Measurements from ENCODE around the gene HMGA1.

GRCh38 chr6:34276881-34277762 lies 40.4 kb downstream of the HMGA1 start:
- TF ChIP-seq CTCF (IDR thresholded peaks at IDR 0.05) = no peak
- TF ChIP-seq POLR2A (IDR thresholded peaks at IDR 0.05) = no peak

Measured in body of pancreas (tissue), 4 donors.